ENCODE data around the gene DDR1. TPM values are rescaled to one million over a fixed set of nuclear protein-coding genes. Genes with fewer than 3 reads are reported as not detected.
"Not testable (repeated sequence)": the region's sequence is repeated elsewhere in the genome, so short reads cannot be mapped to it uniquely, and the experiment has no call there.

DDR1 gene
- polyA plus RNA-seq, 1 donor from 2014 or later, result 196 TPM

DNA sequence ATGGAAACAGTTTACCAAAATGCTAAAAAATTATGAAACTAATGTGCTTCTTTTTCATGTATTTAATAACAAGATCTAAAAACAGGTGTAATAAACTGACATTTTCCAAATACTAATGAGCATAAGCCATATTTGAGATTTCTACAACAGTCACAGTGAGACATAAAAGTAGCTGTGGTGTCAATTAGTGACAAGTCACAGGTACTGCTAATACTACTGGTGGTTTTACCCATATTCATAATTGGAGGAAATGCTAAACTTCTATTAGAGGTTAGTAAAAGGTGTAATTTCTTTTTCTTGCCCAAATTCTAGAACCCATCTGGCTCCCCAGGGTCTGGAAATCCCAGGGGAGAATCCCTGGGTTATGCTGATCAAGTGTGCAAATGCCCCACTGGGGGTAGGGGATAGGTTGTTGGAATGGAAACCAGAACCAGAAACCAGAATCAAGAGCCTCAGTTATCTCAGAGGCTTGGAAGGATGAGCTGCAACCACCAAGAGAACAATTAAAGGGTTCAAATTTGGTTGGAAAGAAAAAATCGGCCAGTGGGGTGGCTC, 16.6 kb downstream of the DDR1 start:
- no peak for TF ChIP-seq TAF1 (IDR thresholded peaks at IDR 0.05; ENCODE audit: low read depth)
- TF ChIP-seq EZH2 (IDR thresholded peaks at IDR 0.05; ENCODE audit: borderline replicate concordance, insufficient read depth, low read length, poor library complexity, severe bottlenecking), result no peak
- TF ChIP-seq MXI1 (conservative IDR thresholded peaks at IDR 0.05; ENCODE audit: poor library complexity, severe bottlenecking), result no peak
- TF ChIP-seq RAD21 (conservative IDR thresholded peaks at IDR 0.05), result no peak
- no peak for TF ChIP-seq SMC3 (conservative IDR thresholded peaks at IDR 0.05; ENCODE audit: poor library complexity)
- TF ChIP-seq, protein P1, sequence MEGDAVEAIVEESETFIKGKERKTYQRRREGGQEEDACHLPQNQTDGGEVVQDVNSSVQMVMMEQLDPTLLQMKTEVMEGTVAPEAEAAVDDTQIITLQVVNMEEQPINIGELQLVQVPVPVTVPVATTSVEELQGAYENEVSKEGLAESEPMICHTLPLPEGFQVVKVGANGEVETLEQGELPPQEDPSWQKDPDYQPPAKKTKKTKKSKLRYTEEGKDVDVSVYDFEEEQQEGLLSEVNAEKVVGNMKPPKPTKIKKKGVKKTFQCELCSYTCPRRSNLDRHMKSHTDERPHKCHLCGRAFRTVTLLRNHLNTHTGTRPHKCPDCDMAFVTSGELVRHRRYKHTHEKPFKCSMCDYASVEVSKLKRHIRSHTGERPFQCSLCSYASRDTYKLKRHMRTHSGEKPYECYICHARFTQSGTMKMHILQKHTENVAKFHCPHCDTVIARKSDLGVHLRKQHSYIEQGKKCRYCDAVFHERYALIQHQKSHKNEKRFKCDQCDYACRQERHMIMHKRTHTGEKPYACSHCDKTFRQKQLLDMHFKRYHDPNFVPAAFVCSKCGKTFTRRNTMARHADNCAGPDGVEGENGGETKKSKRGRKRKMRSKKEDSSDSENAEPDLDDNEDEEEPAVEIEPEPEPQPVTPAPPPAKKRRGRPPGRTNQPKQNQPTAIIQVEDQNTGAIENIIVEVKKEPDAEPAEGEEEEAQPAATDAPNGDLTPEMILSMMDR (IDR thresholded peaks at IDR 0.05; ENCODE audit: poor library complexity, severe bottlenecking), result no peak
- TF ChIP-seq POLR2AphosphoS5 (IDR thresholded peaks at IDR 0.05), result no peak
- TF ChIP-seq, protein P2, sequence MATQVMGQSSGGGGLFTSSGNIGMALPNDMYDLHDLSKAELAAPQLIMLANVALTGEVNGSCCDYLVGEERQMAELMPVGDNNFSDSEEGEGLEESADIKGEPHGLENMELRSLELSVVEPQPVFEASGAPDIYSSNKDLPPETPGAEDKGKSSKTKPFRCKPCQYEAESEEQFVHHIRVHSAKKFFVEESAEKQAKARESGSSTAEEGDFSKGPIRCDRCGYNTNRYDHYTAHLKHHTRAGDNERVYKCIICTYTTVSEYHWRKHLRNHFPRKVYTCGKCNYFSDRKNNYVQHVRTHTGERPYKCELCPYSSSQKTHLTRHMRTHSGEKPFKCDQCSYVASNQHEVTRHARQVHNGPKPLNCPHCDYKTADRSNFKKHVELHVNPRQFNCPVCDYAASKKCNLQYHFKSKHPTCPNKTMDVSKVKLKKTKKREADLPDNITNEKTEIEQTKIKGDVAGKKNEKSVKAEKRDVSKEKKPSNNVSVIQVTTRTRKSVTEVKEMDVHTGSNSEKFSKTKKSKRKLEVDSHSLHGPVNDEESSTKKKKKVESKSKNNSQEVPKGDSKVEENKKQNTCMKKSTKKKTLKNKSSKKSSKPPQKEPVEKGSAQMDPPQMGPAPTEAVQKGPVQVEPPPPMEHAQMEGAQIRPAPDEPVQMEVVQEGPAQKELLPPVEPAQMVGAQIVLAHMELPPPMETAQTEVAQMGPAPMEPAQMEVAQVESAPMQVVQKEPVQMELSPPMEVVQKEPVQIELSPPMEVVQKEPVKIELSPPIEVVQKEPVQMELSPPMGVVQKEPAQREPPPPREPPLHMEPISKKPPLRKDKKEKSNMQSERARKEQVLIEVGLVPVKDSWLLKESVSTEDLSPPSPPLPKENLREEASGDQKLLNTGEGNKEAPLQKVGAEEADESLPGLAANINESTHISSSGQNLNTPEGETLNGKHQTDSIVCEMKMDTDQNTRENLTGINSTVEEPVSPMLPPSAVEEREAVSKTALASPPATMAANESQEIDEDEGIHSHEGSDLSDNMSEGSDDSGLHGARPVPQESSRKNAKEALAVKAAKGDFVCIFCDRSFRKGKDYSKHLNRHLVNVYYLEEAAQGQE (IDR thresholded peaks at IDR 0.05; ENCODE audit: borderline replicate concordance), result no peak
- no peak for TF ChIP-seq EP300 (conservative IDR thresholded peaks at IDR 0.05; ENCODE audit: poor library complexity, severe bottlenecking)
- no peaks in the 10 kb centered on the region for H3K79me2 ChIP-seq (replicated peaks; ENCODE audit: insufficient read depth, low read length)
- H2AFZ ChIP-seq (ENCODE audit: low read depth, low read length), result no peak overlapping the region
- H3K36me3 ChIP-seq (ENCODE audit: insufficient read depth, low read length), result no peaks in the 10 kb centered on the region
- no peaks in the 10 kb centered on the region for H3K9me3 ChIP-seq (ENCODE audit: low read length)
- H3K9me2 ChIP-seq (ENCODE audit: insufficient read depth, low read length), result no peaks in the 10 kb centered on the region
- H3K4me2 ChIP-seq (ENCODE audit: low read length), result no peak overlapping the region
- H3K4me3 ChIP-seq (ENCODE audit: low read length), result no peak overlapping the region
- no peaks in the 10 kb centered on the region for H4K20me1 ChIP-seq (ENCODE audit: insufficient read depth)
- no peaks in the 10 kb centered on the region for H3K27me3 ChIP-seq (ENCODE audit: insufficient read depth, low read depth, low read length)
- no peak overlapping the region for H3K9ac ChIP-seq (ENCODE audit: low read length)
- H3F3A ChIP-seq (ENCODE audit: insufficient read depth, low read length, poor library complexity, severe bottlenecking), result no peaks in the 10 kb centered on the region
- H3K27ac ChIP-seq (ENCODE audit: low read length), result no peak overlapping the region

DNA sequence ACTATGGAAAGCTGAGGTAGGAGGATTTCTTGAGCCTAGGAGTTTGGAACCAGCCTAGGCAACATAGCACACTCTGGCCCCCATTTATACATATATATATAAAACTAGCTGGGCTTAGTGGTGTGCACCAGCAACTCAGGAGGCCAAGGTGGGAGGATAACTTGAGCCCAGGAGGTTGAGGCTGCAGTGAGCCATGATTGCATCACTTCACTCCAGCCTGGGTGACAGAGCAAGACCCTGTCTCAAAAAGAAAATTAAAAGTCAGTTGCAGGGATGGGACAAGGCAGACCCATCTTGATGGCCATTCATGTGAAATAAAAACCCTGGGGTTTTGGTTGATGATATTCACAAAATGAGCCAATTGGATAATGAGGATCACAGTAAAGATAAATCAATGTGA, 17.1 kb downstream of the DDR1 start:
- Histone ChIP-seq H3K27ac (ENCODE audit: low read length) (no peak overlapping the region), H3K4me2 (ENCODE audit: low read length) (no peak overlapping the region), H3K79me2 (replicated peaks; ENCODE audit: insufficient read depth, low read length) (no peaks in the 10 kb centered on the region), H4K20me1 (ENCODE audit: insufficient read depth) (no peaks in the 10 kb centered on the region), H3F3A (ENCODE audit: insufficient read depth, low read length, poor library complexity, severe bottlenecking) (no peaks in the 10 kb centered on the region), H3K4me3 (ENCODE audit: low read length) (no peak overlapping the region), H3K9me3 (ENCODE audit: low read length) (no peaks in the 10 kb centered on the region), H3K27me3 (ENCODE audit: insufficient read depth, low read depth, low read length) (no peaks in the 10 kb centered on the region), H3K9ac (ENCODE audit: low read length) (no peak overlapping the region), H3K36me3 (ENCODE audit: insufficient read depth, low read length) (no peaks in the 10 kb centered on the region), H2AFZ (ENCODE audit: low read depth, low read length) (no peak overlapping the region), H3K9me2 (ENCODE audit: insufficient read depth, low read length) (no peaks in the 10 kb centered on the region)
- TF ChIP-seq EZH2 (IDR thresholded peaks at IDR 0.05; ENCODE audit: borderline replicate concordance, insufficient read depth, low read length, poor library complexity, severe bottlenecking), result no peak

DNA sequence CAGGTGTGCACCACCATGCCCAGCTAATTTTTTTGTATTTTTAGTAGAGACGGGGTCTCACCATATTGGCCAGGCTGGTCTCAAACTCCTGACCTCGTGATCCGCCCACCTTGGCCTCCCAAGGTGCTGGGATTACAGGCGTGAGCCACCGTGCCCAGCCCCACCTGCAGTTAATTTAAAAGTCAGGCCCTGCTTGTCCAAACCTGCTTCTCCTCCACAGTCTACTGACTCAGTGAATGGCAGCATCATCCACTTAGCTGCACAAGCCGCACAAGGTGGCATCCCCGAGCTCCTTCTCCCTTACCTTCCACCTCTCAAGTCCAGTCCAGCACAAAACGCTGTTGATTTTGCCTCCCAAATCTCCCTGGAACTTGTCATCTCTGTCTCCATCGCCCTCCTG, 17.9 kb downstream of the DDR1 start:
- not testable (repeated sequence) for H2AFZ ChIP-seq (ENCODE audit: low read depth, low read length); H3K9ac ChIP-seq (ENCODE audit: low read length); H3K36me3 ChIP-seq (ENCODE audit: insufficient read depth, low read length); H3K27me3 ChIP-seq (ENCODE audit: insufficient read depth, low read depth, low read length); H3F3A ChIP-seq (ENCODE audit: insufficient read depth, low read length, poor library complexity, severe bottlenecking); H4K20me1 ChIP-seq (ENCODE audit: insufficient read depth); H3K4me2 ChIP-seq (ENCODE audit: low read length); H3K9me2 ChIP-seq (ENCODE audit: insufficient read depth, low read length); H3K27ac ChIP-seq (ENCODE audit: low read length); H3K4me3 ChIP-seq (ENCODE audit: low read length); H3K9me3 ChIP-seq (ENCODE audit: low read length); H3K79me2 ChIP-seq (replicated peaks; ENCODE audit: insufficient read depth, low read length)
